ENCODE data around the gene COL11A2. TPM values are rescaled to one million over a fixed set of nuclear protein-coding genes. Genes with fewer than 3 reads are reported as not detected.

Gene COL11A2
- total RNA-seq, 1 donor from 2014 or later: 0.25 TPM

- H3K27ac ChIP-seq: no peak overlapping the region
- TF ChIP-seq POLR2AphosphoS5 (IDR thresholded peaks at IDR 0.05; ENCODE audit: insufficient read depth in 1 of 2, low read depth in 1 of 2): no peak
- TF ChIP-seq, protein P1, sequence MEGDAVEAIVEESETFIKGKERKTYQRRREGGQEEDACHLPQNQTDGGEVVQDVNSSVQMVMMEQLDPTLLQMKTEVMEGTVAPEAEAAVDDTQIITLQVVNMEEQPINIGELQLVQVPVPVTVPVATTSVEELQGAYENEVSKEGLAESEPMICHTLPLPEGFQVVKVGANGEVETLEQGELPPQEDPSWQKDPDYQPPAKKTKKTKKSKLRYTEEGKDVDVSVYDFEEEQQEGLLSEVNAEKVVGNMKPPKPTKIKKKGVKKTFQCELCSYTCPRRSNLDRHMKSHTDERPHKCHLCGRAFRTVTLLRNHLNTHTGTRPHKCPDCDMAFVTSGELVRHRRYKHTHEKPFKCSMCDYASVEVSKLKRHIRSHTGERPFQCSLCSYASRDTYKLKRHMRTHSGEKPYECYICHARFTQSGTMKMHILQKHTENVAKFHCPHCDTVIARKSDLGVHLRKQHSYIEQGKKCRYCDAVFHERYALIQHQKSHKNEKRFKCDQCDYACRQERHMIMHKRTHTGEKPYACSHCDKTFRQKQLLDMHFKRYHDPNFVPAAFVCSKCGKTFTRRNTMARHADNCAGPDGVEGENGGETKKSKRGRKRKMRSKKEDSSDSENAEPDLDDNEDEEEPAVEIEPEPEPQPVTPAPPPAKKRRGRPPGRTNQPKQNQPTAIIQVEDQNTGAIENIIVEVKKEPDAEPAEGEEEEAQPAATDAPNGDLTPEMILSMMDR (IDR thresholded peaks at IDR 0.05): no peak
- TF ChIP-seq POLR2A (IDR thresholded peaks at IDR 0.05): no peak
- no peaks in the 10 kb centered on the region for H3K27me3 ChIP-seq
- H3K36me3 ChIP-seq: no peaks in the 10 kb centered on the region
- no peak for DNase-seq (ENCODE audit: extremely low spot score in 2 of 2)
- intact Hi-C loops (cut with DNase I): no loop called here
- no peaks in the 10 kb centered on the region for H3K9me3 ChIP-seq
- H3K4me1 ChIP-seq: no peaks in the 10 kb centered on the region
- H3K4me3 ChIP-seq: no peak overlapping the region
Observed at GRCh38 chr6:33171880-33172687, 20.2 kb downstream of the COL11A2 start.

- no peaks in the 10 kb centered on the region for H3K27me3 ChIP-seq
- intact Hi-C loops (cut with DNase I): no loop called here
- no peak for DNase-seq (ENCODE audit: extremely low spot score in 2 of 2)
- no peaks in the 10 kb centered on the region for H3K9me3 ChIP-seq
- no peak overlapping the region for H3K4me3 ChIP-seq
- H3K4me1 ChIP-seq: no peaks in the 10 kb centered on the region
- H3K36me3 ChIP-seq: no peaks in the 10 kb centered on the region
- no peak for TF ChIP-seq POLR2AphosphoS5 (IDR thresholded peaks at IDR 0.05; ENCODE audit: insufficient read depth in 1 of 2, low read depth in 1 of 2)
- TF ChIP-seq POLR2A (IDR thresholded peaks at IDR 0.05): no peak
- TF ChIP-seq, protein P1 (IDR thresholded peaks at IDR 0.05): no peak
- H3K27ac ChIP-seq: no peak overlapping the region
Observed at GRCh38 chr6:33171016-33171879, 21.0 kb downstream of the COL11A2 start.

- Histone ChIP-seq H3K36me3 (no peaks in the 10 kb centered on the region), H3K9me3 (no peaks in the 10 kb centered on the region), H3K4me1 (no peaks in the 10 kb centered on the region), H3K27ac (no peak overlapping the region), H3K4me3 (no peak overlapping the region), H3K27me3 (no peaks in the 10 kb centered on the region)
- intact Hi-C loops (cut with DNase I): no loop called here
- no peak for TF ChIP-seq POLR2A (IDR thresholded peaks at IDR 0.05)
- TF ChIP-seq, protein P1 (IDR thresholded peaks at IDR 0.05): no peak
- no peak for TF ChIP-seq POLR2AphosphoS5 (IDR thresholded peaks at IDR 0.05; ENCODE audit: insufficient read depth in 1 of 2, low read depth in 1 of 2)
- no peak for DNase-seq (ENCODE audit: extremely low spot score in 2 of 2)
Observed at GRCh38 chr6:33170176-33171015, 21.9 kb downstream of the COL11A2 start.

- intact Hi-C loops (cut with DNase I): loop anchor here (10.0 kb wide), 1 partner anchor 285 kb away; no protein-coding TSS in a partner anchor
- Histone ChIP-seq H3K27me3 (no peaks in the 10 kb centered on the region), H3K4me1 (no peaks in the 10 kb centered on the region), H3K27ac (no peak overlapping the region), H3K9me3 (no peaks in the 10 kb centered on the region), H3K36me3 (no peaks in the 10 kb centered on the region), H3K4me3 (no peak overlapping the region)
- TF ChIP-seq POLR2AphosphoS5 (IDR thresholded peaks at IDR 0.05; ENCODE audit: insufficient read depth in 1 of 2, low read depth in 1 of 2): no peak
- no peak for DNase-seq (ENCODE audit: extremely low spot score in 2 of 2)
Observed at GRCh38 chr6:33169291-33170175, 22.7 kb downstream of the COL11A2 start.

Measured in vagina (tissue), 2 donors.